T-helper 22 cell (primary cell): ENCODE measurements around the gene KMT2C.

Experiments used
- DNase-seq: peaks from one replicate; pipeline ENCODE4 v3.0.0-alpha.2; 2020; ENCODE audit warnings: low read depth

Gene KMT2C

DNA sequence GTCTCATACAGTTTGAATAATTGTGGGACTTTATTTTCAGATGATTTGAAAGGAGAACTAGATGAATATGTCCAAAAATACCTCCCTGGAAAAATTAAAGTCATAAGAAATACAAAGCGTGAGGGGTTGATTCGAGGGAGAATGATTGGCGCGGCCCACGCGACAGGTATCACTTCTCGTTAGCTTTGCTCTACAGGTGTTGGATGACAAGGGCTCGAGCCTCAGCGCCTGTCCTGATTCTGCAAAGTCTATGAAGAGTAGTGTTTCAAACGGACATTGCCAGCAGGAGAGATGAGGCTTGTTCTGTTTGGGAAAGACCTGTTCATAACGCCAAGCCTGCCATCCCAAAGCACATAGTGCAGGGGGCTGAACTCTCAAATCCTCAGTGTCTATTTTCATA lies 330.6 kb downstream of the KMT2C start:
- no peak for DNase-seq

- DNase-seq = no peak
These were observed 332.1 kb downstream of the KMT2C start for GRCh38 chr7:152103691-152104090.

DNA sequence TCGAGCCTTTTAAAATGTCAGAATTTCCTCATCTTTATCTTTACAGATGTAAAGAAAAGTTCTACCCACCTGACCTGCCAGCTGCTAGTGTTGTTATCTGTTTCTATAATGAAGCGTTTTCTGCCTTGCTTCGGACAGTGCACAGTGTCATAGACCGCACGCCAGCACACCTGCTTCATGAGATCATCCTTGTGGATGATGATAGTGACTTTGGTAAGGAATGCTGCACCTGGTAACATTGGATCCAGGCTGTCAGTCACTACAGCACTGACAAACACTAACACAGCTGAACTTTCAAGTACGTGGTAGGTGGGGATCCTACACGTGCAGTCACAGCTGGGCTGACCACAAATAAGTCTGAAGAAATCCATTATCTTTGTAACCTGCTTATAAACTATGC lies 332.7 kb downstream of the KMT2C start:
- no peak for DNase-seq

- no peak for DNase-seq
These were observed 338.5 kb downstream of the KMT2C start for GRCh38 chr7:152097330-152097729.

DNA sequence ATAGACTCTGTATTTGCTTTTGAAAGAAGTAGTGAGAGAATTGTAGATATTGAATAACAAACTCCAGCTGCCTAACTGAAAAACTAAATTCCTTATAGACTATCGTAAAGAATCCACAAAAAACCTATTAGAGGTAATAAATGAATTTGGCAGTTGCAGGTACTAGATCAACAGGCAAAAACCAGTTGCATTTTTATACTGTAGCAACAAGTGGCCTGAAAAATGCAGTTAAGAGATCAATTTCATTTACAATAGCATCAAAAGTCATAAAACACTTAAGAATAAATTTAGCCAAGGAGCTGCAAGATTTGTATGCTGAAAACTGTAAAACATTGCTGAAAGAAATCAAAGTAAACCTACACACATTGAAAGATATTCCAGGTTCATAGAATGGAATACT lies 340.0 kb downstream of the KMT2C start:
- DNase-seq = no peak

DNA sequence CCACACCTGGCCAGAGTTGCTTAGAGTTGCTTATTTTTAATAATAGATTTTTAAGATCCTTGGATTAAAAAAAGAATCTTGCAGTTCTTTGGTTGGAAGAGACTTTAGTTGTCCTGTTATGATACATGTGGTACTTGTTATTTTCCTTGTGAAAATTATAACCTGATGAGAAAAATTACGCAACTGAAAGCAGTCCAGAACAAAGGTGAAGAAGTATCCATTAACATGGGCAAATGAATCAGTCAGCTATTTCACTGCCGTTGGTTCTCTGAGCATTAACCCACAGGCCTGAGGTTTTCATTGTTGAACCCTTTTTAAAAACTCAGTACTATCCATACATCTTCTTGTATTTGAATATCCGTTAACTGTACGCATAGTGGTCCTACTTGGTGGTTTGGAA lies 342.1 kb downstream of the KMT2C start:
- DNase-seq = no peak

- no peak for DNase-seq
These were observed 345.1 kb downstream of the KMT2C start for GRCh38 chr7:152090747-152091146.

GRCh38 chr7:152089183-152089582 lies 346.6 kb downstream of the KMT2C start:
- DNase-seq = no peak

GRCh38 chr7:152086513-152086912 lies 349.3 kb downstream of the KMT2C start:
- DNase-seq = no peak

DNA sequence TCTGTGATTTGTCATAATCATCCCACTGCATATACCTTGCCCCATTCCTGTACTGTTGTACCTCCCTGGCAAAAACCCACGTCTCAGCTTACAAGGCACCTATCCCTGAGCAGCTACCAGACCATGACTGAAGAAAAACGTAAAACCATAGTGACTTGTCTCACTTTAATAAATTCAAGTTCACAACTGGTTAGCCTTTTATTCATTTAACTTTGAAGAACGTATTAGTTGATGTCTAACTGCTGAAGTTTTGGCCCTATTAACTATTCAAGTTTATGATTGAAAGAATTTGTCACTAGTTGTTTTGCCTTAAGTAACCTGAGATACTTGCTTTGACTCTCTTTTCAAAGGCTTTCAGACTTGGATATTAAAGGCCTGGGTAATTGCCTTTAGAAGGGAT lies 350.7 kb downstream of the KMT2C start:
- no peak for DNase-seq
